Endodermal cell (in vitro differentiated cells): ENCODE measurements around the gene CELA1. TPM values are rescaled to one million over a fixed set of nuclear protein-coding genes. Genes with fewer than 3 reads are reported as not detected.
A peak's percentile ranks its signal among the peaks of the same experiment; 100 is the strongest.
"Not testable (repeated sequence)": the region's sequence is repeated elsewhere in the genome, so short reads cannot be mapped to it uniquely, and the experiment has no call there.

Experiments used
- DNase-seq: peaks from one replicate; pipeline ENCODE4 v3.0.0-alpha.2; 2017
- H3K27ac ChIP-seq: 2 replicates; pipeline ENCODE4 v1.5.1; 2013; ENCODE audit warnings: mild to moderate bottlenecking, low read depth, low read length, moderate library complexity
- H3K27me3 ChIP-seq: 2 replicates; pipeline ENCODE4 v1.6.1; 2013; ENCODE audit warnings: mild to moderate bottlenecking, low read length, moderate library complexity; ENCODE audit not compliant: insufficient read depth, control insufficient read depth, poor library complexity, severe bottlenecking
- H3K36me3 ChIP-seq: 2 replicates; pipeline ENCODE4 v1.7.0; 2013; ENCODE audit warnings: mild to moderate bottlenecking, low read length, moderate library complexity; ENCODE audit not compliant: control insufficient read depth, insufficient read depth
- H3K4me1 ChIP-seq: one replicate; pipeline ENCODE4 v1.7.0; 2013; ENCODE audit warnings: low read length; ENCODE audit not compliant: control insufficient read depth, insufficient read depth
- H3K4me3 ChIP-seq: 2 replicates; pipeline ENCODE4 v1.5.1; 2013; ENCODE audit warnings: mild to moderate bottlenecking, low read length, moderate library complexity
- H3K9ac ChIP-seq: 2 replicates; pipeline ENCODE4 v1.6.1; 2013; ENCODE audit warnings: mild to moderate bottlenecking, low read length, moderate library complexity; ENCODE audit not compliant: poor library complexity, severe bottlenecking; ENCODE audit errors: extremely low read depth
- H3K9me3 ChIP-seq: 2 replicates; pipeline ENCODE4 v1.6.1; 2013; ENCODE audit warnings: mild to moderate bottlenecking, low read length, moderate library complexity; ENCODE audit not compliant: control insufficient read depth
- H3K27ac Mint-ChIP-seq: 2 replicates; pipeline ENCODE4 v1.8.0; 2020; ENCODE audit warnings: mixed read lengths
- H3K27me3 Mint-ChIP-seq: 2 replicates; pipeline ENCODE4 v1.8.0; 2021; ENCODE audit warnings: mild to moderate bottlenecking, mixed read lengths; ENCODE audit not compliant: insufficient read depth
- H3K36me3 Mint-ChIP-seq: 2 replicates; pipeline ENCODE4 v1.8.0; 2020; ENCODE audit warnings: low read depth, mixed read lengths
- H3K4me1 Mint-ChIP-seq: 2 replicates; pipeline ENCODE4 v1.8.0; 2020; ENCODE audit warnings: mixed read lengths
- H3K4me3 Mint-ChIP-seq: 2 replicates; pipeline ENCODE4 v1.8.0; 2020; ENCODE audit warnings: mild to moderate bottlenecking, moderate library complexity, mixed read lengths
- H3K9me3 Mint-ChIP-seq: 2 replicates; pipeline ENCODE4 v1.8.0; 2020; ENCODE audit warnings: mild to moderate bottlenecking, mixed read lengths
- WGBS, 2 experiments: methylation state at CpG; one replicate each; pipeline versions ENCODE4 v1.1.5 to v1.1.7; 2013; ENCODE audit warnings: missing lambda C conversion rate in 2 of 2, mixed read lengths in 1 of 2; ENCODE audit not compliant: insufficient coverage in 1 of 2, insufficient read length in 1 of 2; 5-methylcytosine and 5-hydroxymethylcytosine counted together
- total RNA-seq, 2 donors: library from RNA; stranded (reverse); fragmentation: NEBNext Ultra II Directional in 1 of 2; extraction: Animal tissue kit (Norgen Biotek cat#: 25700) in 1 of 2; gene quantifications; 2 replicates in 1 of 2; 3 replicates in 1 of 2; pipeline ENCODE4 v1.2.1, GENCODE V29; 2021
- TF ChIP-seq, protein P1 (sequence below): fragments of 200-600 bp; sonication (generic); conservative IDR thresholded peaks from 2 replicates; pipeline ENCODE4 v1.5.0; 2021; ENCODE audit warnings: antibody characterized with exemption, mild to moderate bottlenecking

CELA1 gene
- total RNA-seq, 2 donors from 2014 or later = not detected

DNA sequence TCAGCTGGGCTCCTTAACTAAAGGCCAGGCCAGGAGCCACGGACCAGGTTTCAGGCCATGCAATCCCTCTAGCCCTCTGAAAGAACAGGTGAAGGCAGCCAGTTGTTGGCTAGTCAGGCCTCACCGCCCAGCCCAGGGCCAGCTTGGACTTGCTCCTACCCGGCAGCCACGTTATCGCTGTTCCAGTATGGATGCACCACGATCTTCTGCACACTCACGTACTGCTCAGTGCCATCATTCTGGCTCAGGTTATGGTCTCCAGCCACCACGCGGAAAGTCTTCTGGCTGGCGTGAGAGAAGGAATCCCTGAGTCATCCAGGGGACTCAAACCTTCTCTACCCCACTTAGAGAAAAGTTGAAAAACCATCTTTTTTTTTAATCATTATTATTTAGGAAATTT lies 4.1 kb downstream of the CELA1 start:
- H3K9ac ChIP-seq = no peak overlapping the region
- no peaks in the 10 kb centered on the region for H3K4me1 ChIP-seq
- TF ChIP-seq, protein P1, sequence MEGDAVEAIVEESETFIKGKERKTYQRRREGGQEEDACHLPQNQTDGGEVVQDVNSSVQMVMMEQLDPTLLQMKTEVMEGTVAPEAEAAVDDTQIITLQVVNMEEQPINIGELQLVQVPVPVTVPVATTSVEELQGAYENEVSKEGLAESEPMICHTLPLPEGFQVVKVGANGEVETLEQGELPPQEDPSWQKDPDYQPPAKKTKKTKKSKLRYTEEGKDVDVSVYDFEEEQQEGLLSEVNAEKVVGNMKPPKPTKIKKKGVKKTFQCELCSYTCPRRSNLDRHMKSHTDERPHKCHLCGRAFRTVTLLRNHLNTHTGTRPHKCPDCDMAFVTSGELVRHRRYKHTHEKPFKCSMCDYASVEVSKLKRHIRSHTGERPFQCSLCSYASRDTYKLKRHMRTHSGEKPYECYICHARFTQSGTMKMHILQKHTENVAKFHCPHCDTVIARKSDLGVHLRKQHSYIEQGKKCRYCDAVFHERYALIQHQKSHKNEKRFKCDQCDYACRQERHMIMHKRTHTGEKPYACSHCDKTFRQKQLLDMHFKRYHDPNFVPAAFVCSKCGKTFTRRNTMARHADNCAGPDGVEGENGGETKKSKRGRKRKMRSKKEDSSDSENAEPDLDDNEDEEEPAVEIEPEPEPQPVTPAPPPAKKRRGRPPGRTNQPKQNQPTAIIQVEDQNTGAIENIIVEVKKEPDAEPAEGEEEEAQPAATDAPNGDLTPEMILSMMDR = no peak
- DNase-seq = no peak
- no peak overlapping the region for H3K4me3 ChIP-seq
- Mint-ChIP-seq H3K4me3 (no peak overlapping the region), H3K9me3 (no peaks in the 10 kb centered on the region), H3K27ac (no peak overlapping the region), H3K4me1 (peaks cover 18% of the 10 kb centered on the region), H3K36me3 (no peaks in the 10 kb centered on the region), H3K27me3 (no peaks in the 10 kb centered on the region)
- H3K27ac ChIP-seq = no peak overlapping the region
- no peaks in the 10 kb centered on the region for H3K9me3 ChIP-seq
- no peaks in the 10 kb centered on the region for H3K27me3 ChIP-seq
- WGBS, 2 experiments = 91 to 98% methylated on average over 7 to 10 of the region's 10 CpGs
- no peaks in the 10 kb centered on the region for H3K36me3 ChIP-seq

DNA sequence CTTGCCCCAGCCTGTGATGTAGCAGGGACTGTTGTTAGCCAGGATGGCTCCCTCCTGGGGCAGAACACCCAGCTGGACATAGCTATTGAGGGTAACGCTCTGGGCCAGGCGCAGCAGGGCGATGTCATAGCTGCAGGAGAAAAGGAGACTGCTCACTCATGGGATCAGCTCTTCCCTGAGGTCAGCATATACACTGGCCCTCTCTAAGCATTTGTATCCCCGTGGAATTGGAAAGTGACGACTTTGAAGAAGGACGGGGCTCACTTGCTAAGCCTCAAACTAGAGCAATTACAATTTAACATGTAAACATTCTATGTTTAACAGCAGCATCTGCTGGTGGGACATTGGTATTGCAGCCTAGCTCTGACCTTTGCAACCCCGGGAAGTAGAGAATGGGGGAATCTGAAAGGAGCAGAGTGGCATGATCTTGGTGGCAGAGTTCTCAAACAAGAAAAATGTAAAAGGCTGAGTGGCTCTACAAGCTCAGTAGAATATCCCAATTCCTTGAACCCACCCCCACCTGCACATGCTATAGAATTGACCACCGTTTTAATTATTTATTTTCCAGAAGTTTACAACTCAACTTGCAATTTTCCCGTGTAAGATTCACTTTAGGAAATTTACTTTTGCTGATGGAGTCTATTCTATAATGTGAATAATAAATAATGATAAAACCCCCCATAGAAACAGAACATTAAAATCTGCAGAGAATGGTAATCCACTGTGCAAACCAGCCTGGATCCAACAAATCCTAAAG lies 5.0 kb downstream of the CELA1 start:
- Histone ChIP-seq H3K4me3 (no peak overlapping the region), H3K4me1 (no peaks in the 10 kb centered on the region), H3K9me3 (no peaks in the 10 kb centered on the region), H3K27ac (no peak overlapping the region), H3K9ac (no peak overlapping the region), H3K27me3 (no peaks in the 10 kb centered on the region), H3K36me3 (no peaks in the 10 kb centered on the region)
- WGBS, 2 experiments = 36 to 41% methylated on average over 5 to 8 of the region's 9 CpGs
- no peaks in the 10 kb centered on the region for H3K9me3 Mint-ChIP-seq
- H3K4me3 Mint-ChIP-seq = peak overlapping the region; percentile 33
- H3K4me1 Mint-ChIP-seq = peaks cover 22% of the 10 kb centered on the region
- H3K27me3 Mint-ChIP-seq = no peaks in the 10 kb centered on the region
- H3K36me3 Mint-ChIP-seq = no peaks in the 10 kb centered on the region
- DNase-seq = peak; percentile 94
- no peak overlapping the region for H3K27ac Mint-ChIP-seq
- TF ChIP-seq, protein P1 = peak; percentile 97

DNA sequence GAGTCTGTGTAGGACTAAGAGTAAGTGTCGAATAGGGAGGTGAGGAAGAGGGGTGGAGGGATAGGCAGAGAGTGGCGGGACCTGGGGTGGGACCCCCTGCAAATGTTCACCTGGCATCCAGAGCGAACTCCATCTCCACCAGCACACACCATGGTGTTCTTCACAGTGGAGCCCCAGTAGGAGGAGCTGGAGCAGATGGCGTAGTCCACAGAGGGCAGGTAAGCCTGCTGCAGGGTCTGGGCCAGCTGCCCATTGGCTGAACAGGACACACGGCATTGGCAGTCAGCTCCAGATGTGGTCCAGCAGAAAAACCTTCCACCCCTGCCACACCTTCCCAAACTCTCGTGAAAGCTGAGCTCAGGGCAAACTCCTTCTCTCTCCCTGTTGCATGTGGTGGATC lies 6.7 kb downstream of the CELA1 start:
- no peak overlapping the region for H3K9ac ChIP-seq
- no peaks in the 10 kb centered on the region for H3K4me1 ChIP-seq
- H3K4me3 ChIP-seq = no peak overlapping the region
- no peak overlapping the region for H3K4me3 Mint-ChIP-seq
- no peaks in the 10 kb centered on the region for H3K27me3 Mint-ChIP-seq
- DNase-seq = no peak
- H3K27ac ChIP-seq = no peak overlapping the region
- H3K4me1 Mint-ChIP-seq = peaks cover 19% of the 10 kb centered on the region
- no peak overlapping the region for H3K27ac Mint-ChIP-seq
- H3K9me3 Mint-ChIP-seq = no peaks in the 10 kb centered on the region
- H3K9me3 ChIP-seq = no peaks in the 10 kb centered on the region
- TF ChIP-seq, protein P1 = no peak
- no peaks in the 10 kb centered on the region for H3K36me3 Mint-ChIP-seq
- H3K27me3 ChIP-seq = no peaks in the 10 kb centered on the region
- H3K36me3 ChIP-seq = no peaks in the 10 kb centered on the region
- WGBS, 2 experiments = 71 to 84% methylated on average over 3 to 6 of the region's 6 CpGs

DNA sequence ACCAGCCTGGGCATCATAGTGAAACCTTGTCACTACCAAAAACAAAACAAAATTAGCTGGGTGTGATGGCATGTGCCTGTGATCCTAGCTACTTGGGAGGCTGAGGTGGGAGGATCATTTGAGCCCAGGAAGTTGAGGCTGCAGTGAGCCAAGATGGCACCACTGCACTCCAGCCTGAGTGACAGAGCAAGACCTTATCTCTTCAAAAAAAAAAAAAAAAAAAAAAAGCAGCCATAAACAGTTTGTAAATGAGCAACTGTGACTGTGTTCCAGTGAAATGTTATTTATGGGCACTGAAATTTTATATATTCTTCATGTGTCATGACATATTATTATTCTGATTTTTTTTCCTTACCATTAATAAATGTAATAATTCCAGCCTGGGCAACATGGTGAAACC lies 9.1 kb downstream of the CELA1 start:
- not testable (repeated sequence) for H3K4me1 ChIP-seq, H3K4me3 Mint-ChIP-seq, H3K27me3 Mint-ChIP-seq, H3K9me3 Mint-ChIP-seq, H3K27ac Mint-ChIP-seq, DNase-seq, H3K4me3 ChIP-seq, H3K9ac ChIP-seq, H3K9me3 ChIP-seq, H3K27me3 ChIP-seq, H3K36me3 ChIP-seq, H3K36me3 Mint-ChIP-seq, H3K27ac ChIP-seq
- peaks cover 15% of the 10 kb centered on the region for H3K4me1 Mint-ChIP-seq
